GM19035 (cell line): ENCODE results near the gene FAHD2A.
"Not testable (repeated sequence)": the region's sequence is repeated elsewhere in the genome, so short reads cannot be mapped to it uniquely, and the experiment has no call there.

Experiments
- ATAC-seq: cut with Tn5 transposase; IDR thresholded peaks from one replicate; pipeline ENCODE4 v1.9.1; 2021; ENCODE audit not compliant: unreplicated experiment

FAHD2A gene

DNA sequence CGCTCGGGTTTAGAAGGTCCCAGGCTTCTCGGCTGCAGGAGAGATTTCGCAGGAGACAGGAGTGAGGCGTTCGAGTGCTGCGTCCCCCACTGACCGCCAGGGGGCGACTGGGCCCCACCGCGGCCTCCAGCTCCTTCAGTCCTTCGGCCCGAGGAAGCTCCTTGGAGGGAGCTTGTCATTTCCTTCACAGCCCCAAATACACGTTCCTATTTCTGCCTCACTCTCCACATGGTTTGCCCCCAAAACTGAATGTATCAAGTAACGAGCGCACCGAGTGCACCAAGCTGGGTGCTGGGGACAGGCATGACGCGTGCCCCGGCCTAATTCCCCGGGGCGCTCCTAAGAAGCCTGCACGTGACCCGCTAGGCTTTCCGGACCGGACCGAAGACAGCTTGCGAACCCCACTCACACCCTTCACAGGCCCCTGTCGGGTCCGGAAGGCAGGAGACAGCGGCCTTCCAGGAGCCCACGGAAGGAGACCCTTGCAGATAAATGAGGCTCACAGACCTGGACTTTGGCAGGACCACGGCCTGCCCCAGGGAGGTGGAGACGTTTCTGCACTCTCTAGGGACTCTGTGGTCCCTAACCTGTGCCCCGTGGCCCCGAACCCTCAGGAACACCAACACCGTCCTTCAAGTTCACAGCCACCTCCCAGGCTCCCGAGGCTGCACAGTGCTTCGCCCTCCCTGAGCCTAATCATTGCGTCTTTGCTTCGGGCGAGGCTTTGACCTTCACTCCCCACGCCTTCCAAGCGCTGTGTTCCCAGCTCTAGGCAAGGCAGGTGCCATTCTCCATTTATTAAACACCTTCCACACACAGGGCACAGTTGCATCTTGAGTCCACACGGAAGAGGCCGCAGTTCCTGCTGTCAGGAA lies 13.0 kb upstream of the FAHD2A start:
- no peak for ATAC-seq

DNA sequence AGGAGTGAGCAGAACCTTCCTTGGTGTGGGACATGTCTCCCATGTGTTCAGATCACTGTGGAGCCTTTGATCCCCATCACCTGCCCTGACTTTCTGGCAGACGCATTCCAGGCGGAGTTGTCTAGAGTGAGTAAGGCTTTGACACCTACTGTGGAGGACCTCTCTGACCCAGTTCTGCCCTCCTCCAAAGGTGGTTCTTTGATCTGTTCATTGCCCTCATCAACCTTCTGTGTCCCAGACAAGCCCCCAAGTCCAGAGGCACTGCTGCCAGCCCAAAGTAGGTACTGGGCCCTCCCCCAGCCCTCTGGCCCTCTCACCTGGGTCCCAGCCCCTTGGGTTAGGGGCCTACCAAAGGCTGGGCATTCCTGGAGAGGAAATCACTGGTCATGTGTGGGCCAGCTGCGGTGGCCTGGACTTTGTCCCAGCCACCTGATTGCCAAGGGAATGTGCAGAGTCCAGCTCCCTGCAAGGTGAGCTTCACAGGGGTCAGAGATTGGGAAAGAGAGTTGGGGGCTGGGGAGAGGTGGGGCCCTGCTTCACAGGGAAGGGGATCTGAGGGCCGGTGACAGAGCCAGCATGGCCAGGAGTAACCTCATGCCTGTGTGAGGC lies 12.1 kb upstream of the FAHD2A start:
- no peak for ATAC-seq

DNA sequence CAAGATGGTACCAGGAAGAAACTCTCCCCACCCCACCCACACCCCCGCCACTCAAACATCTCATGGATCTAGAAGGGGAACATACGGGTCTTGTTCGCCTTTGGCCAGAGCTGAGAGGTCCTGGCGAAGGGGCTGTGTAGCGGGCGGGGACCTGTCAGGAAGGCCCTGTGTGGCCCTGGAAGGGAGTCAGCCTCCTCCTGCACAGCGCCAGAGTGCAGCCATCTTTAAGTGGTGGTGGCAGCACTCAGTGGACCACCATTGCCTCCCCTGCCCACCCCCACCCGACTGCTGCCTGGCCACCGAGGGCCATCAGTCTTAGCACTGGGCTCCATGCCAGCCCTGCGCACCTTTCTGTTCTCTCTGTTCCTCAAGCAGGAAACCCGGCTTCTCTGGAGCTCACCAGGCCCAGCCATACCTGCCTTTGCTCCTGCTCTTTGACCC lies 11.6 kb upstream of the FAHD2A start:
- no peak for ATAC-seq

DNA sequence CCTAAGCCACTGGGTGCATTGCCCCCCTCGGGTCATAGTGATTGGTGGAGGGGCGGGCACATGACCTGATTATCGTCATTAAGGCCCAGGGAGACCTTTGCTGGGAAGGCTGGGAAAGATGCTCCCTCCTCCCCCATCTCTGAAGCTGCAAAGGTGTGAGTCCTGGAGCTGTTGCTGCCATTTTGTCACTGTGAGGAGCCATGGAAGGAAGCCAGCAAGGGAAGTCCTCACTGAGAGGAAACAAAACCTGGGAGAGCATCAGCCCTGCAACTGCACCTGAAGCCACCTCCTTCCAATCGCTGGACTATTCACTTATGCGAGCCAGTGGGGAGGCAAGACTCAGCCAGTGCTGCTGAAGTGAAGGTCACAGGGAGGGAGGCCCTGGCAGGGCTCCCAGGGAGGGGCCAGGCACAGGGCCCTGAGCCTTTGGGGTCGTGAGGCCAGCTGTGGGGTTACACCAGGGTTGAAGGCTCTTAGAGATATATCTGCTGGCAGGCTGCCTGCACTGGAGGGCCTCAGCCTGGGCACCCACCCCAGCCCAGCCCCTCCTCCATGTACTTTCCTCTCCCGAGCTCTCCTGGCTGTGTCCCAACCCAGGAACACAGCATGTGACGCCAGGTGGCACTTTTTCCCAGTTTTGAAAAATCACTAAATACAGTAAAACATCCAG lies 10.7 kb upstream of the FAHD2A start:
- no peak for ATAC-seq

DNA sequence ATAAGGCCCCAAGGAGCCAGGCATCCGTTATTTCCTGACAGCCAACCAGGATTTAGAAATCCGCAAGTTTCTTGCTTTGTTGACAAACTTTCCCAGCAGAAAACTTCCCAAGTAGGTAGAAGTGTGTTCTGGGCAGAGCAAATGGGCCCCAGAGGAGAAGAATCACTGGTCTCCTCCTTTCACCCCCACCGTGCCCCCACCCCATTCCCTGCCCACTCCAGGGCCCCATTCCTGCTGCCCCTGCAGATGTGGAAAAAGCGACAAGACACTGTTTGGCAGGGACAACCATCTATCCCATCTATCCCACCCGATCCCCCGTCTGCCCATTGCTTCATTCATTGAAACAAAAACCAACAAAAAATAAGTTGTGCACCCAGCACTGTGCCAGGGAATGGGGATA lies 10.2 kb upstream of the FAHD2A start:
- no peak for ATAC-seq

DNA sequence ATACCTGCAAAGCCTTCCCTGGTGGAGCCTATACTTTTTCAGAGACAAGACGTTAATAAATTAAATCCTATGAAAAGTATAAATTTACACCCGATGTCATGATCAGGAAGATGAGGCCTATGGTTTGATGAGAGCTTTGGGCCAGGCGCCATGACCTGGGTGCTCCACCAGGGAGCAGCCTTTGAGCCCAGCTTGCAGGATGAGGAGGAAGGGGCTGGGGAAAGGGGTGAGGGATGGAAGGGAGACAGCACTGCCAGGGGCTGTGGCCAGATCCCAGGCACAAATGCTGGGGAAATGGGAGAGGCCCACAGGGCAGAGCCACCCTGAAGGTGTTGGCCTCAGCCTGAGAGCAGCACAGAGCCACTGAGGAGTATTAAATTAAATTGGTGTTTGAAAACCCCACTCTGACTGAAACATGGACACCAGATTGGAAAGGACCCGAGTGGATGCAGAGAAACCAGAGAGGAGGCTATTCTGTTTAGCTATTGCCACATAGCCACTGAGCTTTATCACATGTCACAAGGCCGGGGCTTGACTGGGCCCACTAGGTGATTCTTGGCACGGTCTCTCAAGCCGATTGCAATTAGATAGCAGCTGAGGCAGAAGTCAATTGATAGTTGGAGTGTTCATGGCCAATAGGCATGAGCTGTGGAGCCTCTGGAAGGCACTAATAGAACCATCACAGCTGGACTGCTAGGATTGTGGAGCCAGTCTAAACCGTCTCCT lies 9.6 kb upstream of the FAHD2A start:
- no peak for ATAC-seq

DNA sequence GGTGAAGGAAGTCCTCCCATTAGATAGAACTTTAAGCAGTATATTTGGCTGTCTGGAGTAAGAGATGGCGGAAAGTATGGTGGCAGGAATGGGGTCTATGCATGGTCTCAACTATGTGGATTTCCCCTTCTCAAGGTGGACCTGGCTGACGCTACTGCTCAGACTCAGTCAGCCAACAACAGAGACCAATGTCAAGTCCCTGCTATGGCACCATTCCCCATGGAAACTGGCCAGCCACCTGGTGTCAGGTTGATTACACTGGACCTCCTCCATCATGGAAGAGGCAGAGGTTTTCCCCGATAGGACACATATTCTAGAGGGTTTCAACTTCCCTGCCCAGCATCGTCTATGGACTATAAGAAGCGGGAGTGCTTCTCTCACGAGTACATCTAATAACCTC lies 8.6 kb upstream of the FAHD2A start:
- ATAC-seq = no peak

DNA sequence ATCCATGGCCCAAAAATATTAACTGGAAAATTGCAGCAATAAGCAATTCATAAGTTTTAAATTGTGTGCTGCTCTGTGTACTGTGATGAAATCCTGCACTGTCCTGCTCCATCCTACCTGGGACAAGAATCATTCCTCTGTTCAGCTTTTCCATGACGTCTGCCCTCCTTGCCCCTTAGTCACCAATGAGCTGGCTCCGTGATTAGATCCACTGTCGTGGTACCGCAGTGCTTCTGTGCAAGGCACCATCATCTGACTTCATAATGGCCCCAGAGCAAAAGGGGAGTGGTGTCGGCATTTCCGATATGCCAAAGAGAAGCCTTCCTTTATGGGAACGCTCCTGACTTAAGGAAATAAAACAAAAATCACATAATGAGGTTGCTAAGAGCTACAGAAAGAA lies 3.4 kb upstream of the FAHD2A start:
- no peak for ATAC-seq

DNA sequence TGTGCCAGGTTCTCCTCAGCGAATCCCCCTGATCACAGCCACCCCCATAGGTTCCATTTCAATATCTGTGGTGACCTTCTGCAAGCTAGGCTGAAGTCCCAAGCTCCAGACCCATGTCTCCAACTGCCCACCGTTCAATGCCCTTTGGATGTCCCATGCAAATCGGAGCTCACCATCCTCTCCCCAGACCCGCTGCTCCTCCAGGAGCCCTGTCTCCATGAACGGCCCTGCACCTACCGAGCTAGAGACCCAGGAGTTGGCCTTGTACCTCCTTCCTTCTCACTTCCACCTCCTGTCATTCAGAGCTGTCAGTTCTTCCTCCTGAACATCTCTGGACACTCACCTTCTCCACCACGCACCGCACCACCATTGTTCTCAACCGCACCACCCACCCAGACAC lies 1.0 kb upstream of the FAHD2A start:
- ATAC-seq = no peak

DNA sequence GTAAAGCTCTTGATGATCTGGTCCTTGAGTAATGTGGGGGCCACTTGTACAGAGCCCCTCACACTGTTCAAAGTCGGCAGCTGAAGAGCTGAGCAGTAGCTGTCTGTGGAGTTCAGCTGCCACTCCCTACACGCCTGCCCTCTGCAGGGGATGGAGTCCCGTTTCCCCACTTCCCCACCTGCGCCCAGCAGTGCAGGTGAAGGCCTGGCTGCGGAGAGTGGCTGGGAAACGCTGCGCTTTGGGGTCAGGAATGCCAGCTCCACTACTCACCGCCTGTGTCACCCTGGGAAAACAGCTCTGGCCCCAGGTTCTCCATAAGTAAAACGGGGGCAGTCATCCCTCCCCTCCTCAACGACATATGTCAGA lies 521 bp upstream of the FAHD2A start:
- ATAC-seq = peak; percentile 26

DNA sequence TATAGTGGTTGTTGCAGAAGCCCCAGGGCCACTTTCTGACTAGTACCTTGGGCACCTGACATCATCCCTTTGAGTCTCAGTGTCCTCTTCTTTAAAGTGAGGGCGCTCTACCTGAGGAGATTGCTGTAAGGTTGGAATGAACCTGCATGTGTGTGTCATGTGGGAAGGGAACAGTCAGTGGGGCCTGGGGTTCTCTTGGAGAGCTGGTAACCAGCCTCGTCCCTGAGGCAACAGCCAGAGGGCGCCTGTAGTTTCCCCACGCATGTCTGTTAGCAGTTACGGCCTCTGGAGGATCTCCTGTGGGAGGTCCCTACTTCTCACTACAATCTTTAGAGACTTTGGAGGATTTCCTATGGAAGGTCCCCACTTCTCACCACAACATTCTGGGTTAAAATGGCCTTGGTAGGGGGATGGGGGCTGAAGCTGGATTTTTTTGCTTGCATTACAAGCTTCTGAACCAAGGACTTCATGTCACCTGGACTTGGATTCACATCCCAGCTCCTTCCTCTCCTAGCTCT lies 755 bp downstream of the FAHD2A start:
- ATAC-seq = peak; percentile 10

DNA sequence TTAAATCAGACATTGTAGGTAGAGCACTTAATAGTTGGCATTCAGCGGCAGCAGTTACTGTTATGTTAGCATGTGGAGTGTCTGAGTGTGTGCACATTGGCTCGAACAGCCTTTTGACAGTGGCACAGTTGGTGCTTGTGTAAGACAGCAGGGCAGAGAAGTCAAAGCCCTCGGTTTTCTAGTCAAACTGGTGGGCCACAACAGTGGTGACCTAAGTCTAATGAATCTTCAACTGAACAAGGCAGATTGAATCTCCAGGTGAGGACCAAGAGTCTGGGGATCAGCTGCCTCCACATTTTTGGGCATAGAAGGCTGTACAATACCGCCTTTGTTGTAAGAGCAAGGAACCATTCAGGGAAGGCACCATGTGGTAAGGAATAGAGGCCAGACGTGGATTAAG lies 1.3 kb downstream of the FAHD2A start:
- ATAC-seq = not testable (repeated sequence)

DNA sequence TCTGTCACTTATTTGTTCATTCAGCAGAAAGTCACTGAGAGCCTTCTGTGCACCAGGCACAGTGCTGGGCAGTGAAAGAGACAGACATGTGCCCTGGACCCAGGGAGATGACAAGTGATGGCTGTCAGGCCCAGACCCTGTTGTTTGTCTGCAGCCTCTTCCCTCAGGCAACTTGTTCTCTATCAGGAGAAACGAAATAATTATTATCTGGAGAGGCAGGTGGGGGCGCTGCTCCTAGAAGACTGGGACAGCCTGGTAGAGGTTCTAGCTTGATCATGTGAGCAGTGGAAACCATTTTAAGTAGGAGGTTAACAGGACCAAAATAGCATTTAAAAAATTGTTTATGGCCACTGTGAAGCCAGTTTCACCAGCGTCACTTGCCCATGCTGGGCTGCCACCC lies 2.2 kb downstream of the FAHD2A start:
- not testable (repeated sequence) for ATAC-seq

DNA sequence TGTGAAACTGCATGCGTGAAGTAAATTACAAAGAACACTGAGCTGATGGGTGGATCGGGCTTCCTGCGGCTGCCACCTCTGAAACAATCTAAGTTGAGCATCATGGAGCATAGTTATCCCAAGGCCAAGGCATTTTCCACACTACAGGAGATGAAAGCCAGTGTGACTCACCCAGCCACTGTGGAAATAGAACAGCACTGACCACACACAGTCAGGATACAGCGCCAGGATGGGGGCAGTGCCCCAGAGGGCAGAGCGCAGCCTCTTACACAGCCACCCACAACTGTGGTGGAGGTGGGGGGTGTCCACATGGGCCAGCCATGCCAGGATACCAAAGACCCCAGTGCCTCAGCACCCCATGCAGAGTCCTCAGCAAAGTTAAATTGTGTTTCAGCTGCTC lies 8.7 kb downstream of the FAHD2A start:
- not testable (repeated sequence) for ATAC-seq

DNA sequence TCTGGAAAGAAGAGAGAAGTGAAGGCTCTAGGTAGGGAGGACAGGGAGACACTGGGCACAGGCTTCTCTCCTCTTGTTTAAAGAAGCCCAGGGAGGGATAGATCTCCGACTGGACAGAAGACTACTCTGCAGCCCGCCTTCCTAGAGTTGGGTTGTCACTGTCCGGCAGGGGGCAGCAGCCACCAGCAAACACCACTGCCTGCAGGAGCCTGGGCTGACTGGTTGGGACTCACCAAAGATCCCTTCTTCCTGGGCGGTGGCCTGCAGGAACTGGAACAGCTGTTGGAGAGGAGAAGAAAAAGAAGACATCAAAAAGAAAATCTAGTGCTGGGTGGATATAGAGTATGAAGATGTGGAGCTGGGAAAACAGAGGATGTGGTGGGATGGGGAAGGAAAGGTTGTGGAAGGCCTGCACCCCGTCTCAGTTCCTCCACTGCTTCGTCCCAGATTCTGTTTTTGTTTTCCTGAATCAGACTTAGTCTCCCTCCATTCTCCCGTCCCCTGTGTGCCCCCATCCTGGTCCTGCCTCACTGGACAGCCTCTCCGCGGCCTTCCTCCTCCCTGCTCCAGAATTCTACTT lies 11.6 kb downstream of the FAHD2A start:
- peak; percentile 77 for ATAC-seq

DNA sequence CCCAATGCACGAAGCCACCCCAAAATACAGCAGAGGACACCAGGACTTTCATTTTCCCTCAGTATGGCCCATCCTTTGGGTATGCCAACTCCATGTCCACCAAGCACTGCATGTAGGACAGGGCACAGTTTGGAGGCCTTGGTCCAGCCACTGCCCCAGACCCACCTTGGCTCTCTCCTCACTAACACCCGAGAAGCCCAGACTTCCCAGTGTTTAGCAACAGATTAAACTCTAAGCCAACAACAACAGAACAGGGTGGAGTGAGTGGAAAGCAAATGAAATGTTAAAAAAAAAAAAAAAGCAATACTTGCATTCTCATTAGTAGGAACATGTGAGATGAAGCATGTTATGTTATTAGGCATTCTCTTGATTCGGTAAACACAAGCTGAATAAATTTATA lies 12.6 kb downstream of the FAHD2A start:
- not testable (repeated sequence) for ATAC-seq

DNA sequence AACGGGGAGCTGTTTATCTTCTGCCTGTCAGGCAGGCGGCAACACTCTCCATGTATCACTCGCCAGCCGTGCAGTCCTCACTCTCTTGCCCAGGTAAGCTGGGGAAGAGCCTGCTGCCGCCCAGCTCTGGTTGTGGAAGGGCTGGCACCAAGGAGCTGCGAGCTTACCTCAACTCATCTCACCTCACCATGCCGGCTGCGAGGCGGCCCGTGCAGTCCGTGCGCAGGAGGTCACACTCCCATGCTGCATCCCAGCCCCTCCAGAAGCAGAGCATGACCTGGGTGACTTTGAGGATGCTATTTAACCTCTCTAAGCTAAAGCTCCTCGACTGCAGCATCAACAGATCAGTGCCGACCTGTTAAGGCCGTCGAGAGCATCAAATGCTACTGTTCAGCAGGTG lies 13.1 kb downstream of the FAHD2A start:
- ATAC-seq = not testable (repeated sequence)

DNA sequence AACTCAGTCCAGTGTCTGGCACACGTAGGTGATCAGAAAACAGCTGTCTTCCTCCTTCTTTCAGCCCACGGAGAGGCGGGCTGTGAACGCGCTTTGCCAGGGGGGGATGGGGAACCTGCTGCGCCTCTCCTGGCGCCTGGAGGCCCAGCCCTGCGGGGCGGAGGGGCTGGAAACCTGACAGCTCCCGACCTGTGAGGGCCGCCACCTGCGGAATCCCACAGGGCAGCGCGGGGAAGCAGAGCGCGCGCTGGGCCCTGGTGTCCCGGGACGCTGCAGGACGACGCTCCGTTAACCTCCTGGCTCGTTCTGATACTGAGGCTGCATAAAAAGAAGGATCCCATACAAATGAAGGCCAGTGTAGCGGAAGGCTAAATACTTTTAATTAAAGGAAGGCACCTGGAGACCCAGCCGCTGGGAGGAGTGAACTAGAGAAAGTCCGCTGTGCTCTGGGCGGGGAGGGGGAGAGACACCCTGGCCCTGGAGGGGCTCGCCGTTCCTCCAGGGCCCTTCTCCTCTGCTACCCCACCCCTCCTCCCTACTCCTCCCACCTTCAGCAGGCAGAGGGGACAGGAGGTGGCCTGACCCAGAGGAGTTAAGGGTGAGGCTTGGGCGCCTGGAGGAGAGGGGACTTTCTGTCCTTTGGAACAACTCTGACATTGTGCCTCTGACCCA lies 24.8 kb downstream of the FAHD2A start:
- ATAC-seq = not testable (repeated sequence)

DNA sequence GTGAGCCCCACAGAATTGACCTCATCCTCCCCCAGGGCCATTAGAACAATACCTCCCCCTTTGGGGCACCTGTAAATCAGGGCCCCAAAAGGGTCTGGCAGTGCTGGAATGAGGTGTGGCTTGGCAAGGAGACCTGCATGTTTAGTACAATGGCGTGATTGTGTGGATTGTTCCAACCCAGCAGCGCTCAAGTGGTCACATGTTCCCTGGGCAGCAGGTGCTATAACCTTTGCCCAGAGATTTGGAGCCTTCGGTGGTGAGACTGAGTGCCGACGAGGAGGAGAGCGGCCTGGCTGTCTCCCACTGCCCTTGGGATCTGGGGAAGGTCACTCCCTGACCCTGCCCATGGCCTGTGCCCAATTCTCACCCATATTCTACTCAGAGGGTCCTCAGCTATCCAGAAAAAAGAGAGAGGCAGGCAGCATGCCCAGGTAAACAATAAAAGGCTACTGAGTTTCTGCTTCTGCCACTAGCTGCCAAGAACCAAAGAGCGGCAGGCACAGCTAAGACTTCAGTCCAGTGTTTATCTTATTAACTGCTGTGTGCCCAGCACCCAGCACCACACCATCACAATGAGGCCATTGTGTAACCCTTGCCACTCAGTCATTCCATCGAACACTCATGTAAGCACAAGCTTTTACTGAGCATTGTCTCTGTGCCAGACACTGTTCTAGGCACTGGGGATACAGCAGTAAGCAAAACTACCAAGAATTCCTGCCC lies 27.4 kb downstream of the FAHD2A start:
- not testable (repeated sequence) for ATAC-seq

DNA sequence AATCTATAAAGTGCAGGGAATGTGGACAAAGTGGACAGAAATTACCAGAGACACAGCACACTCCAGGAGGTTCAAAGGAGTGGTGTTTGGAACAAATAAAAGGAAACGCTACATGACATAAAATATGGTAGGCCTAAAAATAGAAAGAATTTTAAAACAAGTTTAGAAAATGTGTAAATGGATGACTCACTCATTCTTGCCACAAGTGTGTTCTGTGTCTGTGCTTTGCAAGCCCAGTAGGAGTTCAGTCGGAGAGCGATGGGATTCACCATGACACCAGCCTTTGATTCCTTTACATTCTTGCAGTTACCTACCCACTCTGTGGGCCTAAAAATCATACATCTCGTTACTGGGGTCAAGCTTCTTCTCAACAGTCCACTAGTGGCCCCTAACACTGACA lies 30.9 kb downstream of the FAHD2A start:
- ATAC-seq = not testable (repeated sequence)
